Stomach (tissue), 4 donors: ENCODE measurements around the gene SMCR8.

Experiments used
- CTCF ChIP-seq, 7 experiments: fragments of 450-650 bp in 4 of 7; fragments of 200-600 bp in 3 of 7; sonication (generic) in 3 of 7; IDR thresholded peaks; one replicate each; pipeline ENCODE4 v1.5.1; 2016 to 2019; ENCODE audit warnings: antibody characterized with exemption in 7 of 7, control low read depth in 2 of 7, mild to moderate bottlenecking in 1 of 7
- EP300 ChIP-seq: sonication (generic); formaldehyde crosslinking; IDR thresholded peaks from one replicate; pipeline ENCODE4 v1.6.1; 2017; ENCODE audit warnings: antibody characterized with exemption
- POLR2A ChIP-seq, 4 donors: fragments of 450-650 bp; IDR thresholded peaks; one replicate each; pipeline ENCODE4 v1.6.1; 2016; ENCODE audit warnings: antibody characterized with exemption in 4 of 4, control low read depth in 2 of 4, mild to moderate bottlenecking in 1 of 4, moderate library complexity in 1 of 4

DNA sequence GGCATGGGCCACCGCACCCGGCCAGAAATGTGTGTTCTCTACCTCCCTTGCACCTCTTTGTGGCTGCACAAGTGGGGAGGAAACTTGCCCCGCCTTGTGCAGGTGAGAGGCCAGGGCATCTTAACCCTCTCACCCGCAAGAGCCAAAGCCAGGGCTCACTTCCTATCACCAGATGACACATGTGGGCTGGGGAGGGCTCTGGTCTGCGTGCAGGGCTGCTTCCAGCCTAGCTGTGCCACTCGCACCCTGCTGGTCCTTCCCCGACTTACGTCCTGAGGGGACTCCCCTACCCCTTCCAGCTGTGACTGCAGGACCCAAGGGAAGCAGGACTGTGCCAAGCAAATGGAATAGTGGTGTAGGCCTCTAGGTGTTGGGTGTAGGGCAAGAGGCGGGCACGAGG is 47.7 kb upstream of the SMCR8 start:
- TF ChIP-seq CTCF (IDR thresholded peaks at IDR 0.05) (no peak), POLR2A (IDR thresholded peaks at IDR 0.05) (no peak), EP300 (no peak)
